Muscle of leg (tissue), 11 donors: ENCODE results near the gene BRD2. TPM values are rescaled to one million over a fixed set of nuclear protein-coding genes. Genes with fewer than 3 reads are reported as not detected.

ENCODE experiments used
- DNase-seq: peaks from one replicate; pipeline ENCODE4 v3.0.0; 2013
- H3K27ac ChIP-seq: one replicate; pipeline ENCODE4 v1.5.1; 2013; ENCODE audit warnings: mild to moderate bottlenecking, low read length, control low read depth
- H3K27me3 ChIP-seq: one replicate; pipeline ENCODE4 v1.6.1; 2013; ENCODE audit warnings: low read length; ENCODE audit not compliant: control insufficient read depth, insufficient read depth
- H3K36me3 ChIP-seq: one replicate; pipeline ENCODE4 v1.6.1; 2013; ENCODE audit warnings: low read length; ENCODE audit not compliant: control insufficient read depth, insufficient read depth
- H3K4me1 ChIP-seq: one replicate; pipeline ENCODE4 v1.6.1; 2013; ENCODE audit warnings: low read length; ENCODE audit not compliant: control insufficient read depth, insufficient read depth
- H3K4me3 ChIP-seq: one replicate; pipeline ENCODE4 v1.5.1; 2013; ENCODE audit warnings: low read length, control low read depth
- H3K9me3 ChIP-seq: replicated peaks from 2 replicates; pipeline ENCODE4 v1.6.1; 2013; ENCODE audit warnings: low read depth, low read length; ENCODE audit not compliant: control insufficient read depth
- WGBS: methylation state at CpG from one replicate; pipeline ENCODE4 v1.1.5; 2013; ENCODE audit warnings: missing lambda C conversion rate; ENCODE audit not compliant: insufficient coverage; 5-methylcytosine and 5-hydroxymethylcytosine counted together
- polyA plus RNA-seq, 8 donors: library from polyadenylated mRNA; unstranded; fragments of 120-200 nt; gene quantifications; one replicate each; pipeline versions ENCODE4 v1.2.1 to v1.2.3, GENCODE V29; 2013; ENCODE audit warnings: inconsistent platforms in 1 of 8, low replicate concordance in 1 of 8; ENCODE audit not compliant: insufficient read length in 8 of 8, insufficient read depth in 1 of 8
- total RNA-seq: library from RNA; stranded (reverse); fragments of 120-200 nt; gene quantifications from one replicate; pipeline ENCODE4 v1.2.4, GENCODE V29; 2013

BRD2 gene
- total and polyA plus RNA-seq, 9 donors: 86.8 to 169 (median 161) TPM

DNA sequence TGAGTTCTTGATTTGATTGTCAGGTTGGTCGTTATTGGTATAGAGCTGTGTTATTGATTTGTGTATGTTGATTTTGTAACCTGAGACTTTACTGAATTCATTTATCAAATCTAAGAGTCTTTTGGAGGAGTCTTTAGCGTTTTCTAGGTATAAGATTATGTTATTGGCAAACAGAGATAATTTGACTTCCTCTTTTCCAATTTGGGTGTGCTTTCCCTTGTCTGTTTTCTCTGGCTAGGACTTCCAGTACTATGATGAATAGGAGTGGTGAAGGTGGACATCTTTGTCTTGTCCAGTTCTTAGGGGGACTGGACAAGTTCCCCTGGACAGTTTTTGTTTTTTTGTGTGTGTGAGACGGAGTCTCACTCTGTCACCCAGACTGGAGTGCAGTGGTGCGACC, 23.6 kb downstream of the BRD2 start:
- Histone ChIP-seq H3K27ac (no peak overlapping the region), H3K9me3 (no peaks in the 10 kb centered on the region), H3K4me3 (no peak overlapping the region), H3K36me3 (no peaks in the 10 kb centered on the region), H3K27me3 (peaks cover 4% of the 10 kb centered on the region), H3K4me1 (no peaks in the 10 kb centered on the region)
- DNase-seq: no peak
- WGBS: 69% methylated on average over 2 of the region's 4 CpGs

DNA sequence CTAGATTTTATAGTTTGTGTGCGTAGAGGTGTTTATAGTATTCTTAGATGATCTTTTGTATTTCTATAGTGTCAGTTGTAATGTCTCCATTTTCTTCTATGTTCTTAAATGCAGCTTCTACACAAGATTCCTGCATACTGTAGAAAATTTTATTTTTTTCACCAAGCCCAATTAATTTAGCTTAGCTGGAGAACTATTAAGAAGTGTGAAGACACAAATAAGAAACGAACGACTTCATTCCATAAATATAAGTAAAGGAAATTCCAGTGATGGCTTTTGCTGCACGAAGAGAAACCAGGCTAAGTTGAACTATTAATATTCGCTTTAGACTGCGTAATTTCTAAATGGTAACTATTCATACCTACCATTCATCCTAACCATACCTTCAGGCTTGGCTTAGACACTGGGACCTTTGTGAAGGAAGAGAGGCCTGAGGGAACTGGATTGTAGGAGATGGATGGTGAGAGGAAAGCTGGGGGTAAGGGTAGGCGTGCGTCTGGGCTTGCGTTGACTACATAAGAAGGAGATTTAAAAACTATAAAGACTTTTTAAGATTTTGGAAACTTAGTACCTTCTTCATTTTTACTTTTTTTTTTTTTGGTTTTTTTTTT, 25.1 kb downstream of the BRD2 start:
- DNase-seq: no peak
- H3K27ac ChIP-seq: no peak overlapping the region
- no CpG with 5 or more reads among the region's 9 CpGs for WGBS

DNA sequence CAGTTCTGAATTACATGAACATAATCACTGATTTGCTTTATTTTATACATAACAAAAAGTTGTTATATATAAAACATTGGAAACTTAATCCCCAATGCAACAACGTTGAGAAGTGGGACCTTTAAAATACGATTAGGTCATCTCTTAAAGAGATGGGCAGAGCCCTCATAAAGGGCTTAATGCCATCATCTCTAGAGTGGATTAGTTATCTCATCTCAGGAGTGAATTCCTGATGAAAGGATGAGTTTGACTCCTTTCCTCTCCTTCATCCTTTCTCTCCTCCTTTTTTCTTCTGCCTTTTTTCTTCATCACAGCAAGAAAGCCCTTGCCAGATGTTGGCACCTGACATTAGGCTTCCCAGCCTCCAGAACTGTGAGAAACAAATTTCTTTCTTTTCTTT, 27.1 kb downstream of the BRD2 start:
- Histone ChIP-seq H3K9me3 (no peaks in the 10 kb centered on the region), H3K4me1 (no peaks in the 10 kb centered on the region), H3K36me3 (no peaks in the 10 kb centered on the region), H3K4me3 (no peak overlapping the region), H3K27ac (no peak overlapping the region), H3K27me3 (peaks cover 10% of the 10 kb centered on the region)
- no CpG with 5 or more reads among the region's 2 CpGs for WGBS
- no peak for DNase-seq

More for the DNA sequence above, 25.1 kb downstream of the BRD2 start:
- Histone ChIP-seq H3K9me3 (no peaks in the 10 kb centered on the region), H3K27me3 (peaks cover 5% of the 10 kb centered on the region), H3K4me1 (no peaks in the 10 kb centered on the region), H3K36me3 (no peaks in the 10 kb centered on the region), H3K4me3 (no peak overlapping the region)

DNA sequence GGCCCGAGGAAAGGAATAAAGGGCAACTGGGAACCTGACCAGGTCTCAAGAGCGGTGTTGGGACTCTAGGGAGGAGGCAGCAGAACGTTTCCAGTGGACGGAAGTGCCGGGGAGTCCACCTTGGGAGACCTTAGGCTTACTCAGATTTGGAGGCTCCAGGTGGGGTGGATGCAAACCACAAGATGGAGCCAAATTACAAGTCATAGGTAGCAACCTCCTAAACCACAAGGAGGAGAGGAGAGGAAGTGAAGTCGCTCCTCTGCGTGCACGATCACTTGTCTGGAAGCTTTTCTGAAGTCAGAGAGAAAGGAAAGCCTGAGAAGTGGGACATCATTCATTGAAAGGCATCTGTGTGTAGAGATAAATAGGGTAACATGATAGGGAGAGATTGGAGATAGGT, 31.7 kb downstream of the BRD2 start:
- H3K9me3 ChIP-seq: no peaks in the 10 kb centered on the region
- no peak overlapping the region for H3K4me3 ChIP-seq
- no peak overlapping the region for H3K27ac ChIP-seq
- no peaks in the 10 kb centered on the region for H3K36me3 ChIP-seq
- H3K27me3 ChIP-seq: peaks cover 24% of the 10 kb centered on the region
- DNase-seq: no peak
- H3K4me1 ChIP-seq: no peaks in the 10 kb centered on the region
- WGBS: 24% methylated on average over 6 of the region's 8 CpGs

DNA sequence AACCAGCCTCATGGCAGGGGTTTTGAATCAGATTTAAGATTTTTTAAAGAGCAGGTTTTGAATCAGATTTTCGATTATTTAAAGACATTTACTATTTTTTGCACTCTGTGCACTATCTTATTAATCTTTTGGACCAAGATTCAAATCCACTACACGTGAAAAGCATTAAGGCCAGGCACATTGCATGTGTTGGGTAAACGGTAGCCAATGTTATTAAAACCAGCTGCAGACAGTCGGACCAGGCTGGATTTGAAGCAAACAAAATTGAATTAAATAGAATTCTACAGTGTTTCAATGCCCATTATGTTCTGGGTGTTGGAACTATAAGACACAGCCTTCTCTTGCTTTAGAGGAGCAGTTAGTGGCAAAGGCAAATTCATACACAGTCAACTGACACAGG, 33.3 kb downstream of the BRD2 start:
- H3K4me1 ChIP-seq: no peaks in the 10 kb centered on the region
- H3K4me3 ChIP-seq: no peak overlapping the region
- no peaks in the 10 kb centered on the region for H3K36me3 ChIP-seq
- no peak overlapping the region for H3K27ac ChIP-seq
- 16% methylated on average over 3 of the region's 4 CpGs for WGBS
- no peak for DNase-seq
- no peaks in the 10 kb centered on the region for H3K9me3 ChIP-seq
- peaks cover 24% of the 10 kb centered on the region for H3K27me3 ChIP-seq

DNA sequence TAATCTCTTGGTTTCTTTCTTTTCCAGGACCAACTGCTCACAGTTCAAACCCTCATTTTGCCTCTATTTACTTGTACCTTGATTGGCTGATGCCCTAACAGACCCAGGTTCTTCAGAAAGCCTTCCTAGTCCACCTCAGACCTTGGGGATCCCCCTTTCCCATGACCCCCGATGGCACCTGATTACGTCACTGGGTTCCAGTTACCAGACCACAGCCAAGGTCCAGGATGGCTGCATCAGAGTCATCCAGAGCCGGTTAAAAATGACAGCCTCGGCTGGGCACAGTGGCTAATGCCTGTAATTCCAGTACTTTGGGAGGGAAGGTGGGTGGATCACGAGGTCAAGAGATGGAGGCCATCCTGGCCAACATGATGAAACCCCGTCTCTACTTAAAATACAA, 36.5 kb downstream of the BRD2 start:
- WGBS: 93% methylated on average over 3 of the region's 6 CpGs
- Histone ChIP-seq H3K36me3 (no peaks in the 10 kb centered on the region), H3K4me3 (no peak overlapping the region), H3K27me3 (peaks cover 35% of the 10 kb centered on the region), H3K27ac (no peak overlapping the region), H3K9me3 (no peaks in the 10 kb centered on the region), H3K4me1 (peaks cover 6% of the 10 kb centered on the region)
- DNase-seq: no peak

DNA sequence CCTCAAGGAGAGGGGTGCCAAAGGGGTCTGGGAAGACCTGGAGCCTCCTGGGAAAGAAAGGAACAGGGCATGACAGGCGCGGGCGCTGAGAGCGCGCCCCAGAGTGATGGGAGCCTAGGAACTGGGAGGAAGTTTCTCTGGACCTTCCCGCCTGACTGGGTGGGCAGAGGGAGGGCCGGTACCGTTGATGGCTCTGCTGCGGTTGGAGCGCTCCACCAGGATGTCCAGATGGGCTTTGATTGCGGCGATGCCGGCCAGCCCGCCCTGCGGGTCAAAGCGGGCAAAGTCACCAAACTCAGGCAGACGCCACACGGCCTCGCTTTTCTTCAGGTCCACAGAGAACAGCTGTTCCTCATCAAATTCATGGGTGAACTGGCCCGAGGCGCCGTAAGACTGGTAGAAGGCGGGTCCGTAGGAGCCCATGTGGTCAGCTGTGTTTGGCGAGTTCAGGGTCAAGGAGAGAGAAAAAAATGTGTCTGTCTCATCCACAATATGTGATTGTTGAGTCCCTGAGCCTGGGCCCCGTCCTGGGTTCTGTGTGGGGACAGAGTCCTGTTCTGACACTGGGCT, 39.5 kb downstream of the BRD2 start:
- H3K27ac ChIP-seq: no peak overlapping the region
- H3K36me3 ChIP-seq: no peaks in the 10 kb centered on the region
- H3K27me3 ChIP-seq: peaks cover 31% of the 10 kb centered on the region
- H3K4me1 ChIP-seq: peaks cover 6% of the 10 kb centered on the region
- no peak overlapping the region for H3K4me3 ChIP-seq
- H3K9me3 ChIP-seq: no peaks in the 10 kb centered on the region
- 82% methylated on average over 26 of the region's 26 CpGs for whole genome bisulfite sequencing
- DNase-seq: no peak

DNA sequence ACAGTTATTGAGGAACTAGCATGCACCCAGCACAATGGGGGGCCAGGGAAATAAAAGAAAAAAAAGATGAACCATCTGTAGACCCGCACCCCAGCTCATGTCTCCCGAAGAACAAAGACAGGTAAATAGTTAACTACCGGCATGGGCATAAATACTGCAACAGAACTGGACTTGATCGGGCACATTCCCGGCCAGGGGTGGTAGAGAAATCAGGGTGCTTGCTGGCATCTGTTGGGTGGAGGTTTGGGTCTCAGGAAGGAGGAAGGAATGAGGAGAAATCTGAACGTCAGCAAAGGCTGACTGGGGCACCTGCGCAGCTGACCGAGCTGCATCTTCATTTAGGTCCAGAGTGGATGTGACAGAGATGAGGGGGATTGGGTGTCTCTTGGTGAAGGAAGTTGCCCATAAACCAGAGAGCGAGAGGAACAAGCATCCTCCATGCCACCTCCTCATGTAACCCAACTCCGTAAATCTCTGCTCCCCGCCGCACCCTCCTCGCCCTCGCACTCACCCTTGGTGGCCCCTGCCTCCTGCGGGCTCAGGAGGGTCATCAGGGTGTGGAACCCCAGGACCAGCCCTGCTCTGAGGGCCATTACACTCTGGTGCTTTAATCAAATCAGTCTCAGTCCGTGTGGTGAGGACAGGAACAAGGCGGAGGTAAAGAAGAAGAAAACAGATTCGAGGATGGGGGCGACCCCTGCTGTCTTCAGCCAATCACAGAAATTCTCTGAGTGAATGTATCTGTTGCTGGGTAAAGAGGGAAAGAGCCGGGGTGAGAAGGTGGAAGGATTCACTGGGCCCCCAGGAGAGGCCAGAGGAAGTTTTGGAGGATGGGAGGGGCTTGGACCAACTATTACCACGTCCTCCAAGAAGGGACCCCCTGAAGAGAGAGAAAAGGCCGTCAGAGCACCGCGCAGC, 40.8 kb downstream of the BRD2 start, which contains the start of gene HLA-DOA:
Gene HLA-DOA (minus strand): TSS at position 648 of the 918 bp plus-strand sequence.
- peak; percentile 72 for DNase-seq
- Histone ChIP-seq H3K27me3 (peaks cover 33% of the 10 kb centered on the region), H3K27ac (no peak within 1 kb of the TSS), H3K4me3 (peak within 1 kb of the TSS; percentile 37), H3K4me1 (peaks cover 6% of the 10 kb centered on the region), H3K36me3 (no peaks in the 10 kb centered on the region), H3K9me3 (no peaks in the 10 kb centered on the region)
- 40% methylated on average over 8 of the region's 24 CpGs for WGBS

DNA sequence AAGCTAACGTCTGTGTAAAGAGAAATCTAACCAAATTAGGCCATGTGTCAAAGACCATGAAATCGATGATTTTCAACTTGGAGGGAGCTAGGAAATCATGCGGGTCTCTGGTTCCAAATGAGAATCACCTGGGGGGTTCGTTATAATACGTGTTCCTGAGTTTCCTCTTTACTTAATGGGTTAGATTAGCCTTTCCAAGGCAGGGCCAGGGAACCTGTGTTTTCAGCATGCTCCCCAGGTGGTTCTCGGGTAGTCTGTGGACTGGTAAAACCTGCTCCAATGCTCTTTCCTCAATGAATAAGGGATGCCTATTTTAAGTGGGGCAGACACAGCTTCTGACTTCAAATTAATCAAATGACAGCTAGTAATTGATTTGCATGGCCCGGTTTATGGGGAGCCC, 42.0 kb downstream of the BRD2 start:
- no peak overlapping the region for H3K4me3 ChIP-seq
- WGBS: 60% methylated on average over 6 of the region's 7 CpGs
- no peaks in the 10 kb centered on the region for H3K9me3 ChIP-seq
- peaks cover 6% of the 10 kb centered on the region for H3K4me1 ChIP-seq
- DNase-seq: no peak
- H3K27me3 ChIP-seq: peaks cover 31% of the 10 kb centered on the region
- no peak overlapping the region for H3K27ac ChIP-seq
- H3K36me3 ChIP-seq: no peaks in the 10 kb centered on the region

DNA sequence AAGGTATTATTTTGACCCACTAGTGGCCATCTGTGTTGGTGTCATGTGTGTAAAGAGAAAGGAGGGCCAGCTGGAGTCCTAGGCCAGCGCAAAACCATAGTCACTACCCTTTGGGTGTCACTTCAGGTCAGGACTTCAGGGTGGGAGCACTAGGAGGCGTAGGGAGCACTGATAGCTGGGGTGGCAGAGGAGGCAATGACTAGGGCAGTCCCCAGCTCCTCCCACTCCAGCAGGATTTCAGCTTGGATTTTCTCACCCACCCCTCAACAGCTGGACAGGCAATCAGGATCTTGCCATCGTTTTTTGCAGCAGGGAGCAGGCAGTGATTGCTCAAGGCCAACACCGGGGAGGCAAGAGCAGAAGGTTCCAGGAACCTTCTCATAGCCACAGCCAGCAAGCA, 45.2 kb downstream of the BRD2 start:
- Histone ChIP-seq H3K4me1 (peaks cover 6% of the 10 kb centered on the region), H3K4me3 (no peak overlapping the region), H3K9me3 (no peaks in the 10 kb centered on the region), H3K27ac (no peak overlapping the region), H3K27me3 (peaks cover 31% of the 10 kb centered on the region), H3K36me3 (no peaks in the 10 kb centered on the region)
- no peak for DNase-seq
- WGBS: 22% methylated on average over 2 of the region's 4 CpGs
